ENCODE data around the gene PPP1R2C.

- TF ChIP-seq CTCF (conservative IDR thresholded peaks at IDR 0.05; ENCODE audit: low read length) (no peak), EZH2phosphoT487 (IDR thresholded peaks at IDR 0.05; ENCODE audit: borderline replicate concordance) (no peak)
Measured at GRCh38 chrX:42778096-42778495, at the start of gene PPP1R2C.
